Measurements from ENCODE around the gene ARID1B. TPM values are rescaled to one million over a fixed set of nuclear protein-coding genes. Genes with fewer than 3 reads are reported as not detected.

The ARID1B gene
- total RNA-seq, 1 donor from 2014 or later: 101 TPM

DNA sequence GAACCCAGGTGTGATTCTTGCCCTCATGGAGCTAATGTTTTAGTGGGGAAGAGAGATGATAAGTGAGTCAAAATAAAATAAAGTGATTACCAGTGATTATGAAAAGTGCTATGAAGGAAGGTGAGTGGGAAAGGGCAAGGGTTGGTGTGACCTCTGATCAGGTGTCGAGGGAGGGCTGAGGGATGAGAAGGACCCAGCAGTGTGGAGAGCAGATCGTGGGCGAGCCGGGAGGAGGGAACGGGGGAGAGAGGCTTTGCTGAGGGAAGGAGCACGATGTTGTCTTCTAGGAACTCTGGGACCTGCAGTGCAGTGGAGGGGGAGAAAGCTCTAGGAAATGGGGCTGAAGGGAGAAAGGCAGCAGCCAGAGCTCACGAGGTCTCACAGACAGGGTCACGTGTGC lies 354.1 kb downstream of the ARID1B start:
- Mint-ChIP-seq H3K9me3 (no peaks in the 10 kb centered on the region), H3K4me3 (no peak overlapping the region), H3K27ac (ENCODE audit: unreplicated experiment) (peak overlapping the region; percentile 53), H3K27me3 (ENCODE audit: low read depth) (no peaks in the 10 kb centered on the region), H3K36me3 (ENCODE audit: low read depth) (peaks cover 6% of the 10 kb centered on the region), H3K4me1 (peaks cover 6% of the 10 kb centered on the region)
- TF ChIP-seq CTCF (conservative IDR thresholded peaks at IDR 0.05): no peak
- no peak for DNase-seq (ENCODE audit: low read depth, low spot score)

GRCh38 chr6:157133856-157134255 lies 356.7 kb downstream of the ARID1B start:
- no peak overlapping the region for H3K4me3 Mint-ChIP-seq
- no peaks in the 10 kb centered on the region for H3K27me3 Mint-ChIP-seq (ENCODE audit: low read depth)
- H3K27ac Mint-ChIP-seq (ENCODE audit: unreplicated experiment): no peak overlapping the region
- H3K4me1 Mint-ChIP-seq: peaks cover 4% of the 10 kb centered on the region
- H3K9me3 Mint-ChIP-seq: no peaks in the 10 kb centered on the region
- DNase-seq (ENCODE audit: low read depth, low spot score): no peak
- no peak for TF ChIP-seq CTCF (conservative IDR thresholded peaks at IDR 0.05)
- peaks cover 2% of the 10 kb centered on the region for H3K36me3 Mint-ChIP-seq (ENCODE audit: low read depth)

- Mint-ChIP-seq H3K36me3 (ENCODE audit: low read depth) (peaks cover 5% of the 10 kb centered on the region), H3K27me3 (ENCODE audit: low read depth) (no peaks in the 10 kb centered on the region), H3K4me3 (no peak overlapping the region), H3K4me1 (peaks cover 4% of the 10 kb centered on the region), H3K9me3 (no peaks in the 10 kb centered on the region), H3K27ac (ENCODE audit: unreplicated experiment) (no peak overlapping the region)
- TF ChIP-seq CTCF (conservative IDR thresholded peaks at IDR 0.05): no peak
- no peak for DNase-seq (ENCODE audit: low read depth, low spot score)
Observed at GRCh38 chr6:157134402-157135047, 357.3 kb downstream of the ARID1B start.

GRCh38 chr6:157135691-157136090 lies 358.5 kb downstream of the ARID1B start:
- Mint-ChIP-seq H3K27me3 (ENCODE audit: low read depth) (no peaks in the 10 kb centered on the region), H3K36me3 (ENCODE audit: low read depth) (peaks cover 6% of the 10 kb centered on the region), H3K4me3 (no peak overlapping the region), H3K9me3 (no peaks in the 10 kb centered on the region), H3K4me1 (peaks cover 4% of the 10 kb centered on the region), H3K27ac (ENCODE audit: unreplicated experiment) (no peak overlapping the region)
- DNase-seq (ENCODE audit: low read depth, low spot score): no peak
- TF ChIP-seq CTCF (conservative IDR thresholded peaks at IDR 0.05): no peak

- DNase-seq (ENCODE audit: low read depth, low spot score): no peak
- no peaks in the 10 kb centered on the region for H3K4me1 Mint-ChIP-seq
- TF ChIP-seq CTCF (conservative IDR thresholded peaks at IDR 0.05): no peak
- no peak overlapping the region for H3K4me3 Mint-ChIP-seq
- H3K9me3 Mint-ChIP-seq: no peaks in the 10 kb centered on the region
- H3K36me3 Mint-ChIP-seq (ENCODE audit: low read depth): peaks cover 9% of the 10 kb centered on the region
- H3K27ac Mint-ChIP-seq (ENCODE audit: unreplicated experiment): no peak overlapping the region
- no peaks in the 10 kb centered on the region for H3K27me3 Mint-ChIP-seq (ENCODE audit: low read depth)
Observed at GRCh38 chr6:157137501-157137900, 360.3 kb downstream of the ARID1B start.

Measured in neural crest cell (in vitro differentiated cells).